H9 (cell line): Measurements from ENCODE around the gene JAK1. TPM values are rescaled to one million over a fixed set of nuclear protein-coding genes. Genes with fewer than 3 reads are reported as not detected.

Source experiments
- DNase-seq: peaks from one replicate; pipeline ENCODE4 v3.0.0-alpha.2; 2017
- H2AFZ ChIP-seq: one replicate; pipeline ENCODE4 v1.6.1; 2013; ENCODE audit warnings: mild to moderate bottlenecking, low read length, control low read depth, moderate library complexity
- H2AK5ac ChIP-seq: 2 replicates; pipeline ENCODE4 v1.6.1; 2013; ENCODE audit warnings: low read length, control low read depth, mixed read lengths; ENCODE audit not compliant: insufficient read length
- H2BK120ac ChIP-seq: one replicate; pipeline ENCODE4 v1.6.1; 2013; ENCODE audit warnings: low read depth, mild to moderate bottlenecking, low read length, control low read depth, inconsistent platforms; ENCODE audit not compliant: poor library complexity, severe bottlenecking
- H2BK12ac ChIP-seq: 2 replicates; pipeline ENCODE4 v1.6.1; 2013; ENCODE audit warnings: low read length, control low read depth, mixed read lengths, low read depth; ENCODE audit not compliant: insufficient read length
- H2BK15ac ChIP-seq: 2 replicates; pipeline ENCODE4 v1.6.1; 2013; ENCODE audit warnings: low read depth, low read length, control low read depth
- H2BK20ac ChIP-seq: one replicate; pipeline ENCODE4 v1.6.1; 2013; ENCODE audit warnings: low read depth, mild to moderate bottlenecking, low read length, control low read depth, inconsistent platforms; ENCODE audit not compliant: poor library complexity, severe bottlenecking
- H2BK5ac ChIP-seq: 2 replicates; pipeline ENCODE4 v1.6.1; 2013; ENCODE audit warnings: low read length, control low read depth, mixed read lengths; ENCODE audit not compliant: insufficient read length
- H3K14ac ChIP-seq: 2 replicates; pipeline ENCODE4 v1.6.1; 2013; ENCODE audit warnings: low read length, control low read depth; ENCODE audit not compliant: insufficient read depth
- H3K18ac ChIP-seq: 2 replicates; pipeline ENCODE4 v1.6.1; 2013; ENCODE audit warnings: low read depth, mild to moderate bottlenecking, mixed read lengths, low read length, control low read depth; ENCODE audit not compliant: insufficient read length
- H3K23ac ChIP-seq: 2 replicates; pipeline ENCODE4 v1.6.1; 2013; ENCODE audit warnings: low read length, control low read depth, mixed read lengths, low read depth; ENCODE audit not compliant: insufficient read length
- H3K23me2 ChIP-seq: 2 replicates; pipeline ENCODE4 v1.6.1; 2013; ENCODE audit warnings: low read depth, mild to moderate bottlenecking, mixed read lengths, low read length, control low read depth; ENCODE audit not compliant: insufficient read length, poor library complexity, severe bottlenecking
- H3K27ac ChIP-seq: 2 replicates; pipeline ENCODE4 v1.5.1; 2013; ENCODE audit warnings: low read length, control low read depth, mixed read lengths, low read depth; ENCODE audit not compliant: insufficient read length
- H3K27me3 ChIP-seq: 2 replicates; pipeline ENCODE4 v1.6.1; 2013; ENCODE audit warnings: low read length, control low read depth, inconsistent platforms; ENCODE audit not compliant: insufficient read depth
- H3K4ac ChIP-seq: 2 replicates; pipeline ENCODE4 v1.6.1; 2013; ENCODE audit warnings: low read depth, mild to moderate bottlenecking, control low read depth, inconsistent platforms, low read length, moderate library complexity
- H3K4me1 ChIP-seq: 2 replicates; pipeline ENCODE4 v1.6.1; 2013; ENCODE audit warnings: low read length, control low read depth, inconsistent platforms; ENCODE audit not compliant: insufficient read depth
- H3K4me2 ChIP-seq: 2 replicates; pipeline ENCODE4 v1.6.1; 2013; ENCODE audit warnings: low read length, control low read depth, mixed read lengths; ENCODE audit not compliant: insufficient read length, insufficient read depth
- H3K56ac ChIP-seq: 2 replicates; pipeline ENCODE4 v1.6.1; 2013; ENCODE audit warnings: low read depth, mild to moderate bottlenecking, mixed read lengths, low read length, control low read depth; ENCODE audit not compliant: insufficient read length
- H3K79me1 ChIP-seq: 2 replicates; pipeline ENCODE4 v1.6.1; 2013; ENCODE audit warnings: low read depth, mild to moderate bottlenecking, moderate library complexity, low read length, control low read depth, inconsistent platforms; ENCODE audit not compliant: insufficient read depth, poor library complexity, severe bottlenecking
- H3K79me2 ChIP-seq: 2 replicates; pipeline ENCODE4 v1.6.1; 2013; ENCODE audit warnings: low read length, control low read depth, inconsistent platforms; ENCODE audit not compliant: insufficient read depth
- H3K9ac ChIP-seq: 2 replicates; pipeline ENCODE4 v1.6.1; 2013; ENCODE audit warnings: low read length, control low read depth, mixed read lengths; ENCODE audit not compliant: insufficient read length; ENCODE audit errors: extremely low read depth
- H3K9me3 ChIP-seq: one replicate; pipeline ENCODE4 v1.6.1; 2013; ENCODE audit warnings: low read depth, low read length, inconsistent platforms; ENCODE audit not compliant: control insufficient read depth
- H3T11ph ChIP-seq: one replicate; pipeline ENCODE4 v1.6.1; 2013; ENCODE audit warnings: mild to moderate bottlenecking, low read length, control low read depth, inconsistent platforms
- H4K20me1 ChIP-seq: one replicate; pipeline ENCODE4 v1.6.1; 2013; ENCODE audit not compliant: control insufficient read depth, insufficient read length, insufficient read depth
- H4K5ac ChIP-seq: 2 replicates; pipeline ENCODE4 v1.6.1; 2013; ENCODE audit warnings: low read depth, mild to moderate bottlenecking, mixed read lengths, low read length, control low read depth; ENCODE audit not compliant: insufficient read length
- H4K8ac ChIP-seq: replicated peaks from 2 replicates; pipeline ENCODE4 v1.6.1; 2013; ENCODE audit warnings: low read length, control low read depth, mixed read lengths, low read depth; ENCODE audit not compliant: insufficient read length
- H4K91ac ChIP-seq: 2 replicates; pipeline ENCODE4 v1.6.1; 2013; ENCODE audit warnings: low read depth, mild to moderate bottlenecking, moderate library complexity, mixed read lengths, low read length, control low read depth; ENCODE audit not compliant: insufficient read length
- H3K27ac Mint-ChIP-seq, 3 experiments: 2 replicates in 2 of 3; 3 replicates in 1 of 3; pipeline ENCODE4 v1.8.0; 2020 to 2021; ENCODE audit warnings: mixed read lengths in 3 of 3, mild to moderate bottlenecking in 1 of 3, moderate library complexity in 1 of 3
- H3K27me3 Mint-ChIP-seq: 2 replicates; pipeline ENCODE4 v1.8.0; 2021; ENCODE audit warnings: low read depth, mild to moderate bottlenecking, moderate library complexity, mixed read lengths
- H3K36me3 Mint-ChIP-seq, 3 experiments: 2 replicates in 2 of 3; 3 replicates in 1 of 3; pipeline ENCODE4 v1.8.0; 2020 to 2021; ENCODE audit warnings: low read depth in 3 of 3, mixed read lengths in 3 of 3; ENCODE audit not compliant: insufficient read depth in 1 of 3
- H3K4me1 Mint-ChIP-seq, 2 experiments: 2 replicates each; pipeline ENCODE4 v1.8.0; 2020; ENCODE audit warnings: mixed read lengths in 2 of 2
- H3K4me3 Mint-ChIP-seq, 2 experiments: 2 replicates in 1 of 2; 3 replicates in 1 of 2; pipeline ENCODE4 v1.8.0; 2020 to 2021; ENCODE audit warnings: mild to moderate bottlenecking in 2 of 2, mixed read lengths in 2 of 2, moderate library complexity in 1 of 2
- H3K9me3 Mint-ChIP-seq, 2 experiments: 2 replicates in 1 of 2; 3 replicates in 1 of 2; pipeline ENCODE4 v1.8.0; 2020; ENCODE audit warnings: mild to moderate bottlenecking in 2 of 2, mixed read lengths in 2 of 2, moderate library complexity in 1 of 2
- CTCF ChIP-seq: fragments of 200-600 bp; sonication (generic); conservative IDR thresholded peaks from 3 replicates; pipeline ENCODE4 v1.8.0; 2021; ENCODE audit warnings: antibody characterized with exemption, mild to moderate bottlenecking
- WGBS: extraction: QIAGEN DNeasy Blood & Tissue Kit; methylation state at CpG from one replicate; pipeline ENCODE4 v1.1.7; 2013; ENCODE audit warnings: missing lambda C conversion rate, low lambda C conversion rate, mixed read lengths; ENCODE audit not compliant: insufficient read length; ENCODE audit errors: extremely low coverage; 5-methylcytosine and 5-hydroxymethylcytosine counted together
- total RNA-seq: library from RNA; stranded (reverse); gene quantifications from 2 replicates; pipeline ENCODE4 v1.2.1, GENCODE V29; 2021

The JAK1 gene
- total RNA-seq, 1 experiment from 2014 or later, result 12.8 TPM

- no peak for DNase-seq
- Histone ChIP-seq H3K4me1 (peaks cover 9% of the 10 kb centered on the region), H3K79me1 (no peaks in the 10 kb centered on the region), H3K23me2 (no peaks in the 10 kb centered on the region), H4K20me1 (no peaks in the 10 kb centered on the region), H2BK120ac (no peak overlapping the region), H4K5ac (no peak overlapping the region), H2AK5ac (no peak overlapping the region), H3K79me2 (no peaks in the 10 kb centered on the region; the same call in 1 of the 2 replicates), H3K9ac (no peak overlapping the region), H2BK15ac (no peak overlapping the region), H2BK12ac (no peak overlapping the region), H3K56ac (no peak overlapping the region), H3K23ac (no peak overlapping the region), H3K27ac (no peak overlapping the region), H3K4ac (no peak overlapping the region), H4K8ac (no peak overlapping the region), H3K9me3 (no peaks in the 10 kb centered on the region), H2AFZ (no peak overlapping the region), H3K27me3 (no peaks in the 10 kb centered on the region), H3K18ac (no peak overlapping the region), H3K14ac (no peak overlapping the region; the same call in 1 of the 2 replicates), H2BK5ac (no peak overlapping the region), H2BK20ac (no peak overlapping the region), H3K4me2 (no peak overlapping the region), H3T11ph (no peak overlapping the region), H4K91ac (no peak overlapping the region)
- Mint-ChIP-seq H3K27ac (0 out of 7 replicates have a peak overlapping the region, but pooled peaks of 1 of the 3 experiments have one; percentile 1), H3K36me3 (peaks cover 0 to 2% (median 0%) of the 10 kb centered on the region in 3 experiments; a peak in 1 of 7 replicates), H3K27me3 (no peaks in the 10 kb centered on the region; the same call in 1 of the 2 replicates), H3K4me1 (peaks cover 44 to 52% of the 10 kb centered on the region in 2 experiments), H3K9me3 (no peaks in the 10 kb centered on the region), H3K4me3 (no peak overlapping the region; a peak in 1 of 5 replicates)
- no peak for TF ChIP-seq CTCF
- no CpG with 5 or more reads among the region's 16 CpGs for WGBS
Observed at GRCh38 chr1:64894438-64895196, 71.7 kb downstream of the JAK1 start.
